HEK293 (cell line): ENCODE measurements around the gene ELL2.

ENCODE experiments used
- ATF2 ChIP-seq: fragments of 450-650 bp; formaldehyde crosslinking; IDR thresholded peaks from 2 replicates; pipeline ENCODE4 v1.5.1; 2016; ENCODE audit warnings: missing biosample characterization, missing genetic modification characterization, low read depth
- GFI1B ChIP-seq: fragments of 450-650 bp; formaldehyde crosslinking; IDR thresholded peaks from 2 replicates; pipeline ENCODE4 v1.5.1; 2016; ENCODE audit warnings: missing biosample characterization, missing genetic modification characterization
- MYNN ChIP-seq: fragments of 450-650 bp; formaldehyde crosslinking; IDR thresholded peaks from 2 replicates; pipeline ENCODE4 v1.5.1; 2016; ENCODE audit warnings: missing biosample characterization, missing genetic modification characterization, borderline replicate concordance
- REST ChIP-seq: fragments of 450-650 bp; formaldehyde crosslinking; IDR thresholded peaks from 2 replicates; pipeline ENCODE4 v1.5.1; 2016; ENCODE audit warnings: missing biosample characterization, missing genetic modification characterization
- TCF7L2 ChIP-seq: IDR thresholded peaks from 2 replicates; pipeline ENCODE4 v1.6.1; 2011; ENCODE audit warnings: low read depth, mild to moderate bottlenecking, inconsistent platforms, low read length, moderate library complexity, borderline replicate concordance
- YY1 ChIP-seq: fragments of 450-650 bp; formaldehyde crosslinking; IDR thresholded peaks from 2 replicates; pipeline ENCODE4 v1.5.1; 2018; ENCODE audit warnings: missing biosample characterization, missing genetic modification characterization
- ZFP41 ChIP-seq: fragments of 450-650 bp; formaldehyde crosslinking; IDR thresholded peaks from 2 replicates; pipeline ENCODE4 v1.5.1; 2016; ENCODE audit warnings: missing biosample characterization, missing genetic modification characterization, borderline replicate concordance
- ZNF530 ChIP-seq: fragments of 450-650 bp; formaldehyde crosslinking; IDR thresholded peaks from 2 replicates; pipeline ENCODE4 v1.5.1; 2016; ENCODE audit warnings: low read depth, missing biosample characterization, missing genetic modification characterization
- ZNF626 ChIP-seq: fragments of 450-650 bp; sonication (Bioruptor Pico); formaldehyde crosslinking; IDR thresholded peaks from 2 replicates; pipeline ENCODE4 v1.5.1; 2018; ENCODE audit warnings: missing biosample characterization, missing genetic modification characterization, inconsistent platforms
- TF ChIP-seq, protein P1 (sequence below): fragments of 450-650 bp; formaldehyde crosslinking; IDR thresholded peaks from 2 replicates; pipeline ENCODE4 v1.5.1; 2016; ENCODE audit warnings: missing biosample characterization, missing genetic modification characterization
- TF ChIP-seq, protein P2 (sequence below): fragments of 450-650 bp; formaldehyde crosslinking; IDR thresholded peaks from 2 replicates; pipeline ENCODE4 v1.5.1; 2017; ENCODE audit warnings: missing biosample characterization, missing genetic modification characterization

DNA sequence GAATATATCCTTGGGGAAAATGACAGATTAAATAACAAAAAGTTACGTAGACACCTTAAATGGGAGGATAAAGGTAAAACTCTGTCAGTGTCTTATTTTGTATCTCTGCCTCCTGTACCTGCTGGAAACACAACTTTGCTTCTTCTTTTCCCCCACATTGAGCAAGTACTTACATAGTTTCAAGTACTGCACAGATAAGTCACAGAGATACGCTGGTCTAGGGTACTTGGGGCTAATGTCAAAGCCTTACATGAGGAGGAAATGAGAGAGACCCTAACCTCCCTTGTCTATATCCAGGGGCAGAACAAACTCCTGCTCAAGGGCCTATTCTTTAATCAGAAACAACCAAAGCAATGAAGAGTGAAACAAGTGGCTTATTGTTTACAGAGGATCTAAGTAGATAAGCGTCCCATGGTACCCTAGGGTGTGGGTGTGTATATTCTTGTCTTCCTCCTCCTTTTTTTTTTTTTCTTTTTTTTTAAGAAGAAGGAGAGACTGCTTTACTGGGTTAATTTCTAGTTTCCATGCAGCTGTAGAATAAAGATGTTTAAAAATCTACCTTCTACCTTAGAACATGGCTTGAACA is 43.1 kb downstream of the ELL2 start:
- TF ChIP-seq, protein P1, sequence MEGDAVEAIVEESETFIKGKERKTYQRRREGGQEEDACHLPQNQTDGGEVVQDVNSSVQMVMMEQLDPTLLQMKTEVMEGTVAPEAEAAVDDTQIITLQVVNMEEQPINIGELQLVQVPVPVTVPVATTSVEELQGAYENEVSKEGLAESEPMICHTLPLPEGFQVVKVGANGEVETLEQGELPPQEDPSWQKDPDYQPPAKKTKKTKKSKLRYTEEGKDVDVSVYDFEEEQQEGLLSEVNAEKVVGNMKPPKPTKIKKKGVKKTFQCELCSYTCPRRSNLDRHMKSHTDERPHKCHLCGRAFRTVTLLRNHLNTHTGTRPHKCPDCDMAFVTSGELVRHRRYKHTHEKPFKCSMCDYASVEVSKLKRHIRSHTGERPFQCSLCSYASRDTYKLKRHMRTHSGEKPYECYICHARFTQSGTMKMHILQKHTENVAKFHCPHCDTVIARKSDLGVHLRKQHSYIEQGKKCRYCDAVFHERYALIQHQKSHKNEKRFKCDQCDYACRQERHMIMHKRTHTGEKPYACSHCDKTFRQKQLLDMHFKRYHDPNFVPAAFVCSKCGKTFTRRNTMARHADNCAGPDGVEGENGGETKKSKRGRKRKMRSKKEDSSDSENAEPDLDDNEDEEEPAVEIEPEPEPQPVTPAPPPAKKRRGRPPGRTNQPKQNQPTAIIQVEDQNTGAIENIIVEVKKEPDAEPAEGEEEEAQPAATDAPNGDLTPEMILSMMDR (tag by site-specific recombination), result no peak
- TF ChIP-seq ZNF530 (no peak), ATF2 (tag by site-specific recombination) (no peak), REST (tag by site-specific recombination) (no peak), GFI1B (tag by site-specific recombination) (no peak), YY1 (no peak), TCF7L2 (no peak), MYNN (tag by site-specific recombination) (no peak), ZFP41 (tag by site-specific recombination) (no peak), ZNF626 (tag by site-specific recombination) (no peak)
- TF ChIP-seq, protein P2, sequence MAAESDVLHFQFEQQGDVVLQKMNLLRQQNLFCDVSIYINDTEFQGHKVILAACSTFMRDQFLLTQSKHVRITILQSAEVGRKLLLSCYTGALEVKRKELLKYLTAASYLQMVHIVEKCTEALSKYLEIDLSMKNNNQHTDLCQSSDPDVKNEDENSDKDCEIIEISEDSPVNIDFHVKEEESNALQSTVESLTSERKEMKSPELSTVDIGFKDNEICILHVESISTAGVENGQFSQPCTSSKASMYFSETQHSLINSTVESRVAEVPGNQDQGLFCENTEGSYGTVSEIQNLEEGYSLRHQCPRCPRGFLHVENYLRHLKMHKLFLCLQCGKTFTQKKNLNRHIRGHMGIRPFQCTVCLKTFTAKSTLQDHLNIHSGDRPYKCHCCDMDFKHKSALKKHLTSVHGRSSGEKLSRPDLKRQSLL (tag by site-specific recombination), result no peak
